K562 (cell line): ENCODE results near the gene CFAP92. TPM values are rescaled to one million over a fixed set of nuclear protein-coding genes. Genes with fewer than 3 reads are reported as not detected.

Experiments used
- ATAC-seq: fragments of 200-7000 bp; cut with Tn5 transposase; 3 replicates; pipeline ENCODE4 v1.9.1; 2020; ENCODE audit warnings: moderate library complexity
- BruUV-seq: library from RNA; stranded (reverse); fragments of 400-500 nt; replicated peaks from 2 replicates; lab custom pipeline; 2021; lab: Mats Ljungman, UMichigan
- CTCF ChIA-PET: fragments of 300-600 bp; formaldehyde crosslinking; extraction: SDS; loops from one replicate; lab custom pipeline; 2021; ENCODE audit warnings: low intra/inter-chr PET ratio; lab: Yijun Ruan, JAX
- POLR2A ChIA-PET: fragments of 300-600, 350-650 bp; sonication (Branson Sonifier 250); formaldehyde crosslinking; extraction: SDS; loops from one replicate; lab custom pipeline; 2021; ENCODE audit warnings: antibody characterized with exemption, inconsistent platforms; lab: Yijun Ruan, JAX
- DNase-seq, 4 experiments: peaks; one replicate each; pipeline versions ENCODE4 v3.0.0 to v3.0.0-alpha.2; 2011 to 2018; ENCODE audit warnings: low spot score in 3 of 4, mixed read lengths in 3 of 4; ENCODE audit errors: extremely low read depth in 1 of 4
- FAIRE-seq: peaks from 2 replicates; lab custom pipeline; 2011; peaks lifted over from hg19 to GRCh38; lab: Jason Lieb, UNC
- H2AFZ ChIP-seq: 2 replicates; pipeline ENCODE4 v1.6.0; 2011; ENCODE audit warnings: low read depth, low read length, control low read depth, inconsistent platforms
- H3K27ac ChIP-seq: fragments of 200-600 bp; 3 replicates; pipeline ENCODE4 v1.8.0; 2011; ENCODE audit warnings: low read depth, mild to moderate bottlenecking, control low read depth, inconsistent platforms, low read length, moderate library complexity, mixed read lengths; ENCODE audit errors: extremely low read depth
- H3K27me3 ChIP-seq, 2 experiments: fragments of 300-600 bp in 1 of 2; 2 replicates in 1 of 2; 3 replicates in 1 of 2; pipeline versions ENCODE4 v1.6.0 to v1.8.0; 2011; ENCODE audit warnings: inconsistent platforms in 2 of 2, low read length in 2 of 2, mild to moderate bottlenecking in 1 of 2, mixed read lengths in 1 of 2, moderate library complexity in 1 of 2; ENCODE audit not compliant: control insufficient read depth in 2 of 2, insufficient read depth in 2 of 2
- H3K36me3 ChIP-seq: fragments of 300-600 bp; 3 replicates; pipeline ENCODE4 v1.8.0; 2011; ENCODE audit warnings: mild to moderate bottlenecking, low read length, inconsistent platforms; ENCODE audit not compliant: control insufficient read depth, insufficient read depth
- H3K4me1 ChIP-seq, 2 experiments: fragments of 200-600 bp in 1 of 2; replicated peaks in 1 of 2; 2 replicates in 1 of 2; 3 replicates in 1 of 2; pipeline versions ENCODE4 v1.5.1 to v1.8.0; 2011; ENCODE audit warnings: inconsistent platforms in 2 of 2, low read length in 2 of 2, mild to moderate bottlenecking in 1 of 2, mixed read lengths in 1 of 2, moderate library complexity in 1 of 2; ENCODE audit not compliant: control insufficient read depth in 2 of 2, insufficient read depth in 2 of 2
- H3K4me2 ChIP-seq: 2 replicates; pipeline ENCODE4 v1.6.1; 2011; ENCODE audit warnings: low read length, control low read depth, inconsistent platforms, mixed read lengths; ENCODE audit not compliant: insufficient read depth
- H3K4me3 ChIP-seq: fragments of 200-600 bp; sonication (generic), shearing (Covaris generic); 2 replicates; pipeline ENCODE4 v1.5.1; 2016; ENCODE audit warnings: control low read depth, inconsistent platforms
- H3K79me2 ChIP-seq: fragments of 200-600 bp; 3 replicates; pipeline ENCODE4 v1.8.0; 2011; ENCODE audit warnings: low read length, inconsistent platforms; ENCODE audit not compliant: control insufficient read depth, insufficient read depth
- H3K9ac ChIP-seq, 2 experiments: 2 replicates each; pipeline versions ENCODE4 v1.6.0 to v1.6.1; 2011; ENCODE audit warnings: low read depth in 2 of 2, low read length in 2 of 2, control low read depth in 1 of 2, inconsistent platforms in 1 of 2, mild to moderate bottlenecking in 1 of 2, mixed read lengths in 1 of 2; ENCODE audit not compliant: insufficient read depth in 1 of 2
- H3K9me1 ChIP-seq: one replicate; pipeline ENCODE4 v1.6.0; 2011; ENCODE audit warnings: inconsistent platforms, mild to moderate bottlenecking, low read length, moderate library complexity; ENCODE audit not compliant: control insufficient read depth, insufficient read depth
- H3K9me3 ChIP-seq: replicated peaks from 2 replicates; pipeline ENCODE4 v1.5.1; 2011; ENCODE audit warnings: low read depth, low read length, inconsistent platforms; ENCODE audit not compliant: control insufficient read depth, insufficient read depth
- H4K20me1 ChIP-seq: replicated peaks from 2 replicates; pipeline ENCODE4 v1.6.1; 2011; ENCODE audit warnings: low read length, inconsistent platforms, mixed read lengths; ENCODE audit not compliant: control insufficient read depth, insufficient read depth
- USF1 ChIP-seq: sonication (generic); formaldehyde crosslinking; IDR thresholded peaks from 2 replicates; pipeline ENCODE4 v1.9.0; 2022; ENCODE audit warnings: mild to moderate bottlenecking, missing genetic modification reagents
- ZKSCAN1 ChIP-seq: fragments of 150-350 bp; IDR thresholded peaks from 2 replicates; pipeline ENCODE4 v1.6.1; 2016; ENCODE audit warnings: low read depth, low read length
- WGBS: fragments of 100-300 bp; shearing (Covaris generic); methylation state at CpG from one replicate; pipeline ENCODE4 v1.1.6; 2016; ENCODE audit warnings: low coverage, mixed read lengths; ENCODE audit not compliant: insufficient coverage; ENCODE audit errors: missing lambda C conversion rate; 5-methylcytosine and 5-hydroxymethylcytosine counted together
- in situ Hi-C: fragments of 300-500 bp; cut with MboI; formaldehyde crosslinking; loops from 4 replicates; pipeline ENCODE4 v1.15.0; 2018; ENCODE audit warnings: inconsistent platforms, mixed read lengths
- intact Hi-C: fragments of 100-400 bp; cut with micrococcal nuclease; formaldehyde crosslinking; loops from 2 replicates; pipeline ENCODE4 v1.14.2; 2022
- polyA plus RNA-seq, 8 experiments: library from polyadenylated mRNA; depleted of rRNA in 4 of 8; stranded (reverse) in 5 of 8; unstranded in 3 of 8; fragments of >200 nt; fragmentation: Nextera tagmentation in 2 of 8; fragmentation: Illumina TruSeq in 1 of 8; extraction: Ambion mirVana in 2 of 8; extraction: Trizol in 1 of 8; gene quantifications; 2 replicates each; pipeline versions ENCODE4 v1.2.1 to v1.2.3, GENCODE V29; 2011 to 2014; ENCODE audit warnings: inconsistent platforms in 1 of 8, missing spikeins in 1 of 8
- total RNA-seq, 7 experiments: library from RNA; depleted of rRNA in 6 of 7; stranded (reverse); fragments of >200 nt in 6 of 7; fragmentation: Illumina TruSeq in 2 of 7; extraction: Trizol in 2 of 7; gene quantifications; 2 replicates each; pipeline versions ENCODE4 v1.2.1 to v1.2.3, GENCODE V29; 2011 to 2021; ENCODE audit warnings: low replicate concordance in 1 of 7

The CFAP92 gene
- total and polyA plus RNA-seq, 9 of the 15 experiments (the other 6 are each of a cell fraction or from before 2014, with no cell fraction given): 0.06 to 0.62 (median 0.36) TPM

- DNase-seq: no peak
- peak overlapping the region; percentile 62; the same call in 1 of the 2 replicates for H2AFZ ChIP-seq
Observed at GRCh38 chr3:128994581-128995546, 988 bp upstream of the CFAP92 start.

More at GRCh38 chr3:128994581-128995546, 988 bp upstream of the CFAP92 start:
- WGBS: 51% methylated on average over 16 of the region's 19 CpGs
- ChIA-PET CTCF (no interaction called here), POLR2A (interaction anchor here (0.5 to 1.2 kb wide), 3 partner anchors 21 to 263 kb away, joined by 3 to 6 read pairs (median 3); no protein-coding TSS in a partner anchor)
- Histone ChIP-seq H3K9me3 (no peaks in the 10 kb centered on the region), H3K79me2 (no peaks in the 10 kb centered on the region), H4K20me1 (no peaks in the 10 kb centered on the region), H3K4me1 (peaks cover 7 to 12% of the 10 kb centered on the region in 2 experiments; a peak in 4 of 5 replicates), H3K36me3 (no peaks in the 10 kb centered on the region), H3K4me2 (no peak overlapping the region), H3K9ac (no peak overlapping the region), H3K4me3 (no peak overlapping the region), H3K9me1 (no peaks in the 10 kb centered on the region), H3K27ac (no peak overlapping the region)
- no peak for ATAC-seq
- no TSS peak for BruUV-seq
- intact Hi-C loops (no loop called here), in situ Hi-C loops (no loop called here)
- no peak for FAIRE-seq
- TF ChIP-seq ZKSCAN1 (no peak), USF1 (CRISPR knock-in tag) (no peak)
- TF ChIP-seq, all 486 proteins: peak for 0
- H3K27me3 ChIP-seq: peaks cover 0 to 12% of the 10 kb centered on the region in 2 experiments; a peak in 3 of 5 replicates
